Tibial artery (tissue), 4 donors: ENCODE measurements around the gene SGSM1.

Experiments
- DNase-seq, 2 donors: peaks; one replicate each; pipeline ENCODE4 v3.0.0-alpha.2; 2019
- H3K27ac ChIP-seq, 2 donors: fragments of 200-600 bp; sonication (generic) in 1 of 2; 1 replicate in 1 of 2; 2 replicates in 1 of 2; pipeline ENCODE4 v1.5.1; 2018 to 2019; ENCODE audit warnings: mild to moderate bottlenecking in 1 of 2
- H3K27me3 ChIP-seq, 2 donors: fragments of 200-600 bp; sonication (generic) in 1 of 2; one replicate each; pipeline versions ENCODE4 v1.5.1 to v1.6.0; 2016 to 2019
- H3K36me3 ChIP-seq, 3 donors: fragments of 200-600 bp; sonication (generic) in 2 of 3; one replicate each; pipeline ENCODE4 v1.5.1; 2016 to 2019; ENCODE audit warnings: mild to moderate bottlenecking in 2 of 3
- H3K4me1 ChIP-seq, 4 donors: fragments of 200-600 bp; sonication (generic) in 2 of 4; 1 replicate in 3 of 4; 2 replicates in 1 of 4; pipeline ENCODE4 v1.5.1; 2016 to 2019
- H3K4me3 ChIP-seq, 2 donors: fragments of 200-600 bp; sonication (generic) in 1 of 2; 1 replicate in 1 of 2; 2 replicates in 1 of 2; pipeline ENCODE4 v1.5.1; 2018 to 2019; ENCODE audit warnings: mild to moderate bottlenecking in 2 of 2
- H3K9me3 ChIP-seq, 3 donors: fragments of 200-600 bp; sonication (generic) in 1 of 3; one replicate each; pipeline ENCODE4 v1.5.1; 2016 to 2019
- CTCF ChIP-seq, 2 experiments: fragments of 200-600 bp in 1 of 2; fragments of 450-650 bp in 1 of 2; IDR thresholded peaks; one replicate each; pipeline ENCODE4 v1.5.1; 2017 to 2019; ENCODE audit warnings: antibody characterized with exemption in 2 of 2, mild to moderate bottlenecking in 1 of 2, moderate library complexity in 1 of 2
- intact Hi-C: fragments of 100-400 bp; cut with DNase I; formaldehyde crosslinking; loops from one replicate; pipeline ENCODE4 v1.15.0; 2023; ENCODE audit warnings: low total_unique reads

Gene SGSM1

DNA sequence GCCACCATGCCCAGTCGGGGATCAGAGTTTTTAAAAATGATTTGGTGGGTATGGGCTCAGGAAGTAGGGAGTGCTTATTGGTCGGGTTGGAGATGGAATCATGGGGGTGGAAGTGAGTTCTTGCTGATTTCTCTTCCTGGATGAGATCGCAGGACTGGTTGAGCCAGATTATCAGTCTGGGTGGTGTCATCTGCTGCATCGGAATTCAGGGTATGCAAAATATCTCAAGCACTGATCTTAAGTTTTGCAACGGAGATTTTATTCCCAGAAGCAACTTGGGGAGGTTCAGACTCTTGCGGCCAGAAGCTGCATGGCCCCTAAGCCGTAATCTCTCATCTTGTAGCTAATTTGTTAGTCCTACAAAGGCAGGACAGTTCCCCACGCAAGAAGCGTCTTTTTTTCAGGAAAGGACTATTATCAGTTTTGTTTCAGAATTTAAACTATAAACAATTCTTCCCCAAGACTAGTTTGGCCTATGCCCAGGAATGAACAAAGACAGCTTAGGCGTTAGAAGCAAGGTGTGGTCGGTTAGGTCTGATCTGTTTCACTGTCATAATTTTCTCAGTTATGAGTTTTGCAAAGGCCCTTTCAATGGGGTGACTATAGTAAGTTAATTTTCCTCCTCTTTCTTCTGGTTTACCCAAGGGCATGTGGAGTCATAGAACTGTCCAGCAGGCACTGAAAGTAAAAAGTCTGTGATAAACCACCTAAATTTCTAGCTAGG is 30.1 kb upstream of the SGSM1 start:
- DNase-seq, result no peak
- H3K4me1 ChIP-seq, result no peaks in the 10 kb centered on the region
- no peak for TF ChIP-seq CTCF (IDR thresholded peaks at IDR 0.05)
- no peak overlapping the region for H3K4me3 ChIP-seq
- no peaks in the 10 kb centered on the region for H3K36me3 ChIP-seq
- H3K9me3 ChIP-seq, result no peaks in the 10 kb centered on the region
- peaks cover 0 to 18% of the 10 kb centered on the region in 2 donors for H3K27me3 ChIP-seq
- no peak overlapping the region for H3K27ac ChIP-seq
- intact Hi-C loops, result no loop called here

DNA sequence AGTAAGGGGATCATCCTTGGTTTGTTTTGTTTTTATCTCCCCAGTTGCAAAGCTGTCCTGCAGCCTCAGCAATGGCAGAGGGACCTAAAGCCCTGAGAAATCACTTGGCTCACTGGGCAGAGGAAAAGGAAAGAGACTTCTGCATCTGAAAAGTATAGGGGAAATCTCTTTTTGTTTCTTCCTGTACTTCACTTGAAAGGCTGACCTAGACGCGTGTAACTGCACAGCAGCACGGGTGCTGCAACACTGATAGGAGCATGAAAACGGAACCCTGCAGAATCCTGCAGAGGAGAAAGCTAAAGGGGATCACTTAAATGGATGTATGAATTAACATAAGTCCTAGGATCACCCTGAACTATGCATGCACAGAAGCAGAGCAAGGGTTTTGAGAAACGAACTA is 29.5 kb upstream of the SGSM1 start:
- no peak for TF ChIP-seq CTCF (IDR thresholded peaks at IDR 0.05)

DNA sequence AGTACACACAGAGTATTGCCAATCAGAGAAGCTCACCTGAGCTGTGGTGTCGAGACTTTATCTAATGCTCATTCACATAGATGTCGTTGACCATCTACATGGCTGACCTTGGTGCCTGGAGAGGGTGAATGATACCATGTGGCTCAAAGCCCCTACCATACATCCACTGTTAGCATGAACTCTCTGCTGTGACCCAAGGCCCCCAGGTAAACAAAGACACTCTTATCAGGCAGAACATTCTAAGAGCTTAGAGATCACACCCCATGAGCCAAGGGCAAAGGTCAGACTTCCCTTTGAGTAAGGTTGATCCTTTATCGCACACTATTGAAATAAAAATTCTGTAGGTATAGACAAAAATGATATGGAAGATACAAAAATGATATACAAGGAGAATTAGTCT is 16.5 kb upstream of the SGSM1 start:
- intact Hi-C loops, result no loop called here
- H3K27ac ChIP-seq, result no peak overlapping the region
- H3K4me3 ChIP-seq, result no peak overlapping the region
- TF ChIP-seq CTCF (IDR thresholded peaks at IDR 0.05), result no peak
- no peaks in the 10 kb centered on the region for H3K36me3 ChIP-seq
- H3K4me1 ChIP-seq, result no peaks in the 10 kb centered on the region
- DNase-seq, result no peak
- H3K27me3 ChIP-seq, result peaks cover 0 to 4% of the 10 kb centered on the region in 2 donors
- H3K9me3 ChIP-seq, result no peaks in the 10 kb centered on the region

More for the DNA sequence above, 29.5 kb upstream of the SGSM1 start:
- Histone ChIP-seq H3K27me3 (peaks cover 0 to 17% of the 10 kb centered on the region in 2 donors), H3K27ac (no peak overlapping the region), H3K36me3 (no peaks in the 10 kb centered on the region), H3K4me3 (no peak overlapping the region), H3K9me3 (peaks cover 0 to 3% (median 0%) of the 10 kb centered on the region in 3 donors), H3K4me1 (no peaks in the 10 kb centered on the region)
- DNase-seq, result no peak
- intact Hi-C loops, result no loop called here

DNA sequence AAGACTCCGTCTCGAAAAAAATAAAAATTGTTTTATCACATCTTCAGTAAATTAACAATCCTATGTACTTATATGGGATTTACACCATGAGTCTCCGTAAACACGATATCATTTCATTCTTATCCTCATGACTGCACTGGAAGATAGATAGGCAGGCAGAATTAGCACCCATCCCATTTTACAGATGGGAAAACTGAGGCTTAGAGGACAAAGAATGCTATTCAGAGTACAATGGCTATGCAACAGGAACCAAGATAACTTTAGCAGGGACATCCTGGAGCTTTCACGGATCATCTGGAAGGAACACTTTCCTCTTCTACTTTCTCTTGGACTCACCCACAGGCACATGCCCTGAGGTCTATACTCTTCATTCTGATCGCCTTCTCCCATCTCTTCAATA is 14.6 kb upstream of the SGSM1 start:
- no peak for TF ChIP-seq CTCF (IDR thresholded peaks at IDR 0.05)
- Histone ChIP-seq H3K9me3 (no peaks in the 10 kb centered on the region), H3K4me3 (no peak overlapping the region), H3K4me1 (no peaks in the 10 kb centered on the region), H3K27ac (no peak overlapping the region), H3K36me3 (no peaks in the 10 kb centered on the region), H3K27me3 (peaks cover 0 to 4% of the 10 kb centered on the region in 2 donors)
- intact Hi-C loops, result no loop called here
- no peak for DNase-seq

DNA sequence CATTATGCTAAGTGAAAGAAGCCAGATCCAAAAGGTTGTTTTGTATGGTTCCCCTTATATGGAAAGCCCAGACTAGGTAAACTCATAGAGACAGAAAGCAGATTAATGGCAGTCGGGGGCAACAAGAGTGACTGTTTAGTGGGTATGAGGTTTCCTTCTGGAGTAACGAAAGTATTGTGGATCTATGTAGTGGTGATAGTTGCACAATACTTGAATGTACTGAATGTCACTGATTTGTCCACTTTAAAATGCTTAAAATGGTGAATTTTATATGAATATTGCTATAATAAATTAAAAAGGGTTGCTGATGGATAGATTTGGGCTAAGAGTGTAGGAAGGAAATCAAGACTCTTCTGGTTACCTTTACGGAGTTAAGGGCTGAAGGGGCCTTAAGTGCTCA is 10.0 kb upstream of the SGSM1 start:
- intact Hi-C loops, result no loop called here
- no peak for TF ChIP-seq CTCF (IDR thresholded peaks at IDR 0.05)
- DNase-seq, result no peak
- no peaks in the 10 kb centered on the region for H3K36me3 ChIP-seq
- no peaks in the 10 kb centered on the region for H3K9me3 ChIP-seq
- H3K4me3 ChIP-seq, result no peak overlapping the region
- no peaks in the 10 kb centered on the region for H3K27me3 ChIP-seq
- H3K4me1 ChIP-seq, result no peaks in the 10 kb centered on the region
- H3K27ac ChIP-seq, result no peak overlapping the region
